ENCODE data around the gene MMP21. TPM values are rescaled to one million over a fixed set of nuclear protein-coding genes. Genes with fewer than 3 reads are reported as not detected.

The MMP21 gene
- total RNA-seq, 1 donor from 2014 or later: not detected

GRCh38 chr10:125799451-125800182, 24.0 kb upstream of the MMP21 start:
- no peak for DNase-seq (ENCODE audit: low spot score)
- Mint-ChIP-seq H3K4me3 (ENCODE audit: unreplicated experiment) (no peak overlapping the region), H3K27ac (ENCODE audit: unreplicated experiment) (no peak overlapping the region), H3K36me3 (ENCODE audit: low read depth, unreplicated experiment) (peaks cover 24% of the 10 kb centered on the region), H3K9me3 (ENCODE audit: unreplicated experiment) (no peaks in the 10 kb centered on the region), H3K27me3 (ENCODE audit: unreplicated experiment) (peaks cover 2% of the 10 kb centered on the region), H3K4me1 (ENCODE audit: unreplicated experiment) (no peaks in the 10 kb centered on the region)
- TF ChIP-seq, protein P1, sequence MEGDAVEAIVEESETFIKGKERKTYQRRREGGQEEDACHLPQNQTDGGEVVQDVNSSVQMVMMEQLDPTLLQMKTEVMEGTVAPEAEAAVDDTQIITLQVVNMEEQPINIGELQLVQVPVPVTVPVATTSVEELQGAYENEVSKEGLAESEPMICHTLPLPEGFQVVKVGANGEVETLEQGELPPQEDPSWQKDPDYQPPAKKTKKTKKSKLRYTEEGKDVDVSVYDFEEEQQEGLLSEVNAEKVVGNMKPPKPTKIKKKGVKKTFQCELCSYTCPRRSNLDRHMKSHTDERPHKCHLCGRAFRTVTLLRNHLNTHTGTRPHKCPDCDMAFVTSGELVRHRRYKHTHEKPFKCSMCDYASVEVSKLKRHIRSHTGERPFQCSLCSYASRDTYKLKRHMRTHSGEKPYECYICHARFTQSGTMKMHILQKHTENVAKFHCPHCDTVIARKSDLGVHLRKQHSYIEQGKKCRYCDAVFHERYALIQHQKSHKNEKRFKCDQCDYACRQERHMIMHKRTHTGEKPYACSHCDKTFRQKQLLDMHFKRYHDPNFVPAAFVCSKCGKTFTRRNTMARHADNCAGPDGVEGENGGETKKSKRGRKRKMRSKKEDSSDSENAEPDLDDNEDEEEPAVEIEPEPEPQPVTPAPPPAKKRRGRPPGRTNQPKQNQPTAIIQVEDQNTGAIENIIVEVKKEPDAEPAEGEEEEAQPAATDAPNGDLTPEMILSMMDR (IDR thresholded peaks at IDR 0.05; ENCODE audit: unreplicated experiment): no peak

GRCh38 chr10:125797994-125798662, 22.5 kb upstream of the MMP21 start:
- peaks cover 2% of the 10 kb centered on the region for H3K27me3 Mint-ChIP-seq (ENCODE audit: unreplicated experiment)
- TF ChIP-seq, protein P1 (IDR thresholded peaks at IDR 0.05; ENCODE audit: unreplicated experiment): no peak
- H3K36me3 Mint-ChIP-seq (ENCODE audit: low read depth, unreplicated experiment): peaks cover 31% of the 10 kb centered on the region
- no peak overlapping the region for H3K27ac Mint-ChIP-seq (ENCODE audit: unreplicated experiment)
- DNase-seq (ENCODE audit: low spot score): no peak
- H3K4me1 Mint-ChIP-seq (ENCODE audit: unreplicated experiment): no peaks in the 10 kb centered on the region
- H3K9me3 Mint-ChIP-seq (ENCODE audit: unreplicated experiment): no peaks in the 10 kb centered on the region
- no peak overlapping the region for H3K4me3 Mint-ChIP-seq (ENCODE audit: unreplicated experiment)

DNA sequence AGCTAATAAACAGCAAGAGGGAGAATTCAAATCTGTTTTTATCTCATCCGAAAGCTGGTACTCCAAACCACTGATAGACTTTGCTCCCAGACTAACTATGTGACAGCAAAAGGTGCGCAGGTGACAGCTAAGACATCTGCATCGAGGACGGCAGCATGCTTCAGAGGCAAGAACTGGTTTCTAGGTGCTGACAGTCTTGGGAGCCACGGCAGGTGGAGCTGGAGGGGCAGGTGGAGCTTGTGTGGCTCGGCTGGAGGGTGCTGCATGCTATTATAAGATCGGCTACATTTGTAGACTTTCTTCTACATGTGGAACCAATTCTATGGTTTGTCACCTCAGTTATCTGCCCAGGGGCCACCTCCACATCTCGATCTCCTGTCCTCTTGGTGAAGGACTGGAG, 21.8 kb upstream of the MMP21 start:
- no peaks in the 10 kb centered on the region for H3K4me1 Mint-ChIP-seq (ENCODE audit: unreplicated experiment)
- H3K27me3 Mint-ChIP-seq (ENCODE audit: unreplicated experiment): peaks cover 2% of the 10 kb centered on the region
- peaks cover 28% of the 10 kb centered on the region for H3K36me3 Mint-ChIP-seq (ENCODE audit: low read depth, unreplicated experiment)
- H3K4me3 Mint-ChIP-seq (ENCODE audit: unreplicated experiment): no peak overlapping the region
- H3K9me3 Mint-ChIP-seq (ENCODE audit: unreplicated experiment): no peaks in the 10 kb centered on the region
- DNase-seq (ENCODE audit: low spot score): no peak
- TF ChIP-seq, protein P1 (IDR thresholded peaks at IDR 0.05; ENCODE audit: unreplicated experiment): no peak
- H3K27ac Mint-ChIP-seq (ENCODE audit: unreplicated experiment): no peak overlapping the region

DNA sequence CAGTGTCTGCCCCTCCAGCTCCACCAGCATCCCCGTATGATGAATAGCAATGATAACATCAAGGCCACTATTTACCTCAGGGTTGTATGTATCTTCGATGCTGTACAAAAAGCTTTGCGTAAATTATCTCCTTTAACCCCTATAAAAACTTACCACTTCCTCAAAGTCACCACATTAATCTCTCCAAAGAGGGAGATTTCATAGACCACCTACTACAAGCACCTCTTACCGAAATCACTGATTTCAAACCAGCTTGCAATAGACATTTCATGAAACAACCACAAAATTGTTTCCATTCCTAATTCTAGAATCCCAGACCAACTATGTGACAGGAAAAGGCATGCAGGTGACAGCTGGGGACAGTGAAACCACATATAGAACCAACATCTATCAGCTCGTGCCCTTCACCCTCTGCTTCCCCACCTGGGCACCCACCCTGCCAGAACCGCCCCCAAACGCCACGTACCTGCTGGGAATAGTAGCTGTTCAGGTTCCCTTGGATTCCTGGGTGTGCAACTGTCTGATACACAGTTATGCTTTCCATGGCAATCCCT, 20.1 kb upstream of the MMP21 start:
- H3K27ac Mint-ChIP-seq (ENCODE audit: unreplicated experiment): peak overlapping the region; percentile 16
- peaks cover 24% of the 10 kb centered on the region for H3K36me3 Mint-ChIP-seq (ENCODE audit: low read depth, unreplicated experiment)
- no peaks in the 10 kb centered on the region for H3K9me3 Mint-ChIP-seq (ENCODE audit: unreplicated experiment)
- DNase-seq (ENCODE audit: low spot score): no peak
- H3K27me3 Mint-ChIP-seq (ENCODE audit: unreplicated experiment): no peaks in the 10 kb centered on the region
- H3K4me1 Mint-ChIP-seq (ENCODE audit: unreplicated experiment): no peaks in the 10 kb centered on the region
- H3K4me3 Mint-ChIP-seq (ENCODE audit: unreplicated experiment): peak overlapping the region; percentile 23
- TF ChIP-seq, protein P1 (IDR thresholded peaks at IDR 0.05; ENCODE audit: unreplicated experiment): no peak

- TF ChIP-seq, protein P1 (IDR thresholded peaks at IDR 0.05; ENCODE audit: unreplicated experiment): no peak
- no peaks in the 10 kb centered on the region for H3K9me3 Mint-ChIP-seq (ENCODE audit: unreplicated experiment)
- no peak for DNase-seq (ENCODE audit: low spot score)
Observed at GRCh38 chr10:125795128-125795527, 19.5 kb upstream of the MMP21 start.

More at GRCh38 chr10:125795128-125795527, 19.5 kb upstream of the MMP21 start:
- Mint-ChIP-seq H3K4me3 (ENCODE audit: unreplicated experiment) (no peak overlapping the region), H3K27me3 (ENCODE audit: unreplicated experiment) (no peaks in the 10 kb centered on the region), H3K4me1 (ENCODE audit: unreplicated experiment) (no peaks in the 10 kb centered on the region), H3K27ac (ENCODE audit: unreplicated experiment) (no peak overlapping the region), H3K36me3 (ENCODE audit: low read depth, unreplicated experiment) (peaks cover 26% of the 10 kb centered on the region)

All from endothelial cell (in vitro differentiated cells).